HG03432 (cell line): ENCODE data around the gene CHKB.
A peak's percentile ranks its signal among the peaks of the same experiment; 100 is the strongest.

ENCODE experiments used
- ATAC-seq: cut with Tn5 transposase; IDR thresholded peaks from one replicate; pipeline ENCODE4 v1.9.1; 2021; ENCODE audit warnings: mild to moderate bottlenecking, moderate library complexity; ENCODE audit not compliant: unreplicated experiment

CHKB gene

GRCh38 chr22:50532824-50533796 lies 49.5 kb downstream of the CHKB start:
- no peak for ATAC-seq

DNA sequence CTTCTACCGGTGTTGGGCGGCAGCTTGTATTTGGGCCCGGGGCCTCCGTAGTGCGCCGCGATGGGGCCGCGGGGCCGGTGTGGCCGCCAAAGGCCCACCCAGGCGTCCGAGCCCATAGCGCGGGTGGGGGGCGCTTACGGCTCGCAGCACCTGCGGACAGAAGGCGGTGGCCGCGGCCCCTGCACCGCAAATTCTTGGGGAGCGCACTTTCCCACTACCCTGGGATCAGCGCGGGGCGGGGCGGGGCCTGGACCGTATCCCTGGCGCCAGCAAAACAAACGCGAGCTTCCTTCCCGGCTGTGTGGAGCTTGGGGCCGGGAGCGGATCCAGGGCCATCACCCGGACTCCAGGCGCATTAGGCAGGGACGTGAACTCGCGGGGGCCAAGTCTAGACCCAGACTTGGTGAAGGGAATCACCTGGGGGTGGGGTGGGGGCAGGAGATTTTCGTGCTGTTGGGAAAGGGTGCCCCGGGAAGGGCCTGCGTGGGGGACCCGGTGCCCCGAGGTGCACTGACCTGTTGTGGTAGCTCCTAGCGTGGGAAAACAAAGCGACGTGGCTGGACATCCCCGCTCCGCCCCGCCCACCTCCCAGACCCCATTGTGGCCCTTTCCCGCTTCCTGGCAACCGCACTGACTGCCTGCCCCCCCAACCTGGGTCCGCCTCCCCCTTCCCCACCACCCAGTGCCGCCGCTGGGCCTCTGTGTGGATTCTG lies 50.5 kb downstream of the CHKB start:
- no peak for ATAC-seq

- ATAC-seq = peak; percentile 25
These were observed 51.1 kb downstream of the CHKB start for GRCh38 chr22:50531546-50531961.

DNA sequence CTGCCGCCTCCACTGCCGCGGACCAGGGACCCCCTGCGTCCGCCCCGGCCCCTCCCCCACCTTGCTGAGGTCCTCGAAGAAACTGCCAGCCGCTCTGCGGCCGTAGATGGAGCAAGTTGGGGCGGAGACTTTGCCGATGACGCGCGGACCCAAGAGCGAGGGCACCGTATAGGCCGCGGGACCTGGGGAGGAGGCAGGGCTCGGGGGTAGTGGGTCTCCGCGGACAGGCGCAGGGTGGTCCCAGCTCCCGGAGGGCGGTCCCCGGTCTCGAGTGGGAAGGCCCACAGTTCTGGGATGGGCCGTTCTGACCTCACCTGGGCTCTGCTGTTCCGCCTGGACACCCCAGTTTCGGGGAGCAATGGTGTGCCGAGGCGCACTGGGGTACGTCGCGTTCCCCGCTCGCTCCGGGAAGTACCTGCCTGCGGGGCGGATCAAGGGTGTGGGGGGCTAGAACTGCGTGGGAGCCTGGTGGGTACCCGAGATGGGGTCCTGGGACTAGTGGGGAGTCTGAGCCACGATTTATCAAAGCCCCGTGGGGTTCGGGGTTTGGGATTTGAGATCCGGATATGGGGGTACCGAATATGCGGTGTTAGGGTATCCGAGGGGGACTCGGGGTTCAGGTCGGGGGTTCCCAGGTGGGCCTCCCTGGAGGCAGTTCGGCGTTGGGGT lies 51.6 kb downstream of the CHKB start:
- no peak for ATAC-seq

- ATAC-seq = no peak
These were observed 52.1 kb downstream of the CHKB start for GRCh38 chr22:50530580-50530876.

DNA sequence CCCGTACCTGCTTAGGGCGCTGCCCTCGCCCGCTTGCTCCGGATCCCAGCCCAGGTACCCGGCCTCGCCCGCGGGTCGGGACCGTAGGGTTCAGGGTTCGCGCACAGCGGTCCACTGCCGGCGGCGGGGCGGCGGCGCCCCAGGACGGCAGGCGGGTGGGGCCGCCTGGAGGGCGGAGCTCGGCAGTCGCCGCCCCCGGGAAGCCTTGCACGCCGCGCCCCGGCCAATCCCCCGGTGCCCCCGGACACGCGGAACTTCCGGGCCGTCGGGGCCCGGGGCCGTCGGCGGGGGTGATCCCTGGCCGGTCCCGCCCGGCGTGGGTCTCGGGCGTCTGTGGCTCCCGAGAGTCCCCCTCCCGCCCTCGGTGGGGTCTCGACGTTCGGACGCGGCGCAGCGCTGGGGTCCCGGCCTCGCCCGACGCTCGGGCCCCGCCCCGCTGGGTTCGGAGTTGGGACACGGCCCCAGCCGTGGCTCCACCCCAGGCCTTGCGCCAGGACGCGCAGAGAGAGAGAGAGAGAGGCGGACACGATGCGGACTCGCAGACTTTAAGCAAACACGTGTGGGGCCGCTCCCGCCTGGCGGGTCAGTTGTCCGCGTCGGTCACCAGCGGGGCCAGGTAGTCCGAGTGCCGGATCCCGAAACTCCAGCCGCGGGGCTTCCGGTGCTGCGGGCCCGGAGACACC lies 52.6 kb downstream of the CHKB start, which contains the start of gene TYMP:
TYMP (minus strand) TSS at position 116 of the 683 bp plus-strand sequence. CDS start 303 bp downstream, outside the sequence.
- ATAC-seq = peak; percentile 15

- no peak for ATAC-seq
These were observed 53.2 kb downstream of the CHKB start for GRCh38 chr22:50529416-50529896.
